Esophagus muscularis mucosa (tissue), 4 donors: ENCODE results near the gene SEPTIN2.

Source experiments
- CTCF ChIP-seq, 3 experiments: fragments of 200-600 bp in 2 of 3; fragments of 450-650 bp in 1 of 3; sonication (generic) in 2 of 3; IDR thresholded peaks; one replicate each; pipeline ENCODE4 v1.5.1; 2017 to 2019; ENCODE audit warnings: antibody characterized with exemption in 3 of 3, mild to moderate bottlenecking in 2 of 3, moderate library complexity in 1 of 3
- EP300 ChIP-seq: sonication (generic); formaldehyde crosslinking; IDR thresholded peaks from one replicate; pipeline ENCODE4 v1.6.1; 2017; ENCODE audit warnings: antibody characterized with exemption
- POLR2A ChIP-seq: fragments of 450-650 bp; IDR thresholded peaks from one replicate; pipeline ENCODE4 v1.6.1; 2017; ENCODE audit warnings: antibody characterized with exemption, moderate library complexity, mild to moderate bottlenecking, low read depth
- POLR2AphosphoS5 ChIP-seq, 2 donors: sonication (generic); formaldehyde crosslinking; IDR thresholded peaks; one replicate each; pipeline ENCODE4 v1.6.1; 2017; ENCODE audit warnings: antibody characterized with exemption in 2 of 2

DNA sequence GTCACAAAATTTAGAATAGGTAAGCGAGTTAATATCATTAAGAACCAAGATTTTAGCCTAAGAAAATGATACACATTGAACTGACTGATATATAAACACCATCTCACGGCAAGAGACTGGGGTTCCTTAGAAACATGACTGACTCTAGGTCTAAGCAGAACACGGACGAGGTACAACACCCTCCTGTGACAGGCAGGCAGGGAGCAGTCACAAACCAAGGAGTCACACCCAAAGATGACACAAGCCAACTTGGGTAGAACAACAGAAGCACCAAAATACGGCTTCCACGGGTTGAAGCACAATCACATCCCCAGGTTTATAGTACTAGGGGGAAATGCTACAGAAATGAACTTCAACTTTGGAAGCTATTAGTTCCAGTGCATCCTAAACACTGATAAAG lies 24.6 kb upstream of the SEPTIN2 start:
- no peak for TF ChIP-seq CTCF (IDR thresholded peaks at IDR 0.05)
- no peak for TF ChIP-seq POLR2A
- TF ChIP-seq POLR2AphosphoS5 (IDR thresholded peaks at IDR 0.05), result no peak
- no peak for TF ChIP-seq EP300
